ENCODE data around the gene FGF14. TPM values are rescaled to one million over a fixed set of nuclear protein-coding genes. Genes with fewer than 3 reads are reported as not detected.

Gene FGF14
- total RNA-seq, 1 donor from 2014 or later: 1.4 TPM

DNA sequence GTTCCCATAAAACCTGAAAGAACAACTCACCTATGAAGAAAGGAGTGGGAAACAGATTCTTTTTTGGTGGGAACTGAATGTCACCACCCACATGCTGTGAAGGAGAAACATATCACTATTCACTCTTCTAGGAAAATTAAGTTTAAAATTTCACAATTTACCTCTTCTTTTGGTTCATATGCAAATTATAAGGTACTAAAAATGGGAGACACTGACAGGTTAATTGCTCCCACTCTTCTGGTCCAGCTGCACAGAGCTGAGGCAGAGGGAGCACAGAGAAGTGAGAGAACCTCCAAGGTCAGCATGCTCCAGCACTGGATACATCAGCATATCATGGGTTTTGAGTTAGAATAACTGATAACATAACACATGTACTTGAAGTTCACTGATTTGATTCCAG, 186.9 kb downstream of the FGF14 start:
- no peaks in the 10 kb centered on the region for H3K9me3 Mint-ChIP-seq
- H4K20me1 ChIP-seq (ENCODE audit: low read depth): no peaks in the 10 kb centered on the region
- no peak overlapping the region for H3K27ac Mint-ChIP-seq
- TF ChIP-seq, protein P1, sequence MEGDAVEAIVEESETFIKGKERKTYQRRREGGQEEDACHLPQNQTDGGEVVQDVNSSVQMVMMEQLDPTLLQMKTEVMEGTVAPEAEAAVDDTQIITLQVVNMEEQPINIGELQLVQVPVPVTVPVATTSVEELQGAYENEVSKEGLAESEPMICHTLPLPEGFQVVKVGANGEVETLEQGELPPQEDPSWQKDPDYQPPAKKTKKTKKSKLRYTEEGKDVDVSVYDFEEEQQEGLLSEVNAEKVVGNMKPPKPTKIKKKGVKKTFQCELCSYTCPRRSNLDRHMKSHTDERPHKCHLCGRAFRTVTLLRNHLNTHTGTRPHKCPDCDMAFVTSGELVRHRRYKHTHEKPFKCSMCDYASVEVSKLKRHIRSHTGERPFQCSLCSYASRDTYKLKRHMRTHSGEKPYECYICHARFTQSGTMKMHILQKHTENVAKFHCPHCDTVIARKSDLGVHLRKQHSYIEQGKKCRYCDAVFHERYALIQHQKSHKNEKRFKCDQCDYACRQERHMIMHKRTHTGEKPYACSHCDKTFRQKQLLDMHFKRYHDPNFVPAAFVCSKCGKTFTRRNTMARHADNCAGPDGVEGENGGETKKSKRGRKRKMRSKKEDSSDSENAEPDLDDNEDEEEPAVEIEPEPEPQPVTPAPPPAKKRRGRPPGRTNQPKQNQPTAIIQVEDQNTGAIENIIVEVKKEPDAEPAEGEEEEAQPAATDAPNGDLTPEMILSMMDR (IDR thresholded peaks at IDR 0.05): no peak
- TF ChIP-seq EZH2 (IDR thresholded peaks at IDR 0.05): no peak
- TF ChIP-seq EZH2phosphoT487 (IDR thresholded peaks at IDR 0.05): no peak
- no peaks in the 10 kb centered on the region for H3K9me3 ChIP-seq (ENCODE audit: low read depth)
- no peak overlapping the region for H3K27ac ChIP-seq
- no peaks in the 10 kb centered on the region for H3K36me3 Mint-ChIP-seq
- no peaks in the 10 kb centered on the region for H3K79me2 ChIP-seq (ENCODE audit: low read depth)
- H3K4me1 Mint-ChIP-seq: peaks cover 27% of the 10 kb centered on the region
- no peak overlapping the region for H3K9ac ChIP-seq
- no peak overlapping the region for H3K4me2 ChIP-seq
- no peaks in the 10 kb centered on the region for H3F3A ChIP-seq (ENCODE audit: low read depth)
- no peak overlapping the region for H3K4me3 ChIP-seq
- H3K36me3 ChIP-seq: no peaks in the 10 kb centered on the region
- no peak overlapping the region for H2AFZ ChIP-seq (replicated peaks)
- no peaks in the 10 kb centered on the region for H3K27me3 ChIP-seq
- DNase-seq (ENCODE audit: low spot score): no peak
- peaks cover 2% of the 10 kb centered on the region for H3K27me3 Mint-ChIP-seq (ENCODE audit: insufficient read depth, low read depth)
- H3K4me1 ChIP-seq: peaks cover 21% of the 10 kb centered on the region
- no peak overlapping the region for H3K4me3 Mint-ChIP-seq

DNA sequence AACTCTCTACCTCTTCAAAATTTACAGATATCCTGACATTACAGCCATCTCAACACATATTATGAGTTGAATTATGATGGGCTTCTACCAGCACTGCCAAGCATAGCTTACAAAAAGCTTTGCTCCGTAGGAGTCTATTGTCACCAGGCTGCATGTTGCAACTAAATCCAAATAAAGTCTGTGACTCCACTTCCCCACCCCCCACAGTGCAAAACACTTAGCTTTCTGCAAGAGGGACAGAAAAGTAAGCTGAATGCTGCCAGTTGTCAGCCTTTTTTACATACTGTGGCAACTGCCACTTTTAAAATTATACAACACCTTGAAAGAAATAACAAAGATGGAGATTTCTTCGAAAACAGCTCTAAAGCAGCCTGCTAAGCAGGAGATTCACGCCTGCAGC, 189.1 kb downstream of the FGF14 start:
- H3K27me3 ChIP-seq: no peaks in the 10 kb centered on the region
- H3K27ac Mint-ChIP-seq: peak overlapping the region; percentile 4
- no peak overlapping the region for H3K4me3 Mint-ChIP-seq
- peak; percentile 68 for DNase-seq (ENCODE audit: low spot score)
- no peaks in the 10 kb centered on the region for H3K36me3 ChIP-seq
- H3K79me2 ChIP-seq (ENCODE audit: low read depth): no peaks in the 10 kb centered on the region
- no peaks in the 10 kb centered on the region for H4K20me1 ChIP-seq (ENCODE audit: low read depth)
- no peaks in the 10 kb centered on the region for H3K9me3 ChIP-seq (ENCODE audit: low read depth)
- H3K36me3 Mint-ChIP-seq: no peaks in the 10 kb centered on the region
- H3K4me1 Mint-ChIP-seq: peaks cover 27% of the 10 kb centered on the region
- TF ChIP-seq EZH2 (IDR thresholded peaks at IDR 0.05): no peak
- H3F3A ChIP-seq (ENCODE audit: low read depth): no peaks in the 10 kb centered on the region
- H3K4me1 ChIP-seq: peaks cover 21% of the 10 kb centered on the region
- H3K4me2 ChIP-seq: peak overlapping the region; percentile 33
- H3K9me3 Mint-ChIP-seq: no peaks in the 10 kb centered on the region
- no peak overlapping the region for H3K4me3 ChIP-seq
- H2AFZ ChIP-seq (replicated peaks): no peak overlapping the region
- H3K27ac ChIP-seq: no peak overlapping the region
- H3K27me3 Mint-ChIP-seq (ENCODE audit: insufficient read depth, low read depth): peaks cover 2% of the 10 kb centered on the region
- no peak overlapping the region for H3K9ac ChIP-seq

DNA sequence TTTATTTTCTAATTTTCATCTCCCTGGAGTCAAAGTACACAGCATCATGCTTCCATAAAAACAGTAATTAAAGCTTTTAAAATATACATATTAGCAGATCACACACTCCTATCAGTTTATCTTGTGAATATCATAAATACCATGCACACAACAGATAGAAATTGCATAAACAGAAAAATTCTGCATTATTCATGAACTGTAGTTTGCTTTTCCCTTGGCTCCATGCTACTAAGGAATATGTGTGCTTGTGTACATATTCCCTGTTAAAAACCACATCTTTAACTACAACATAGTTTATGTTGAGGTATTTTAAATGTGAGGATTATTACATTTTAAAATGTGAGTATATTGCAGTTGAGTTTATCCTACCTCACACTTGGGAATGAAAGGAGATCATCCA, 193.5 kb downstream of the FGF14 start:
- Histone ChIP-seq H3K9ac (no peak overlapping the region), H3K27ac (no peak overlapping the region), H3K36me3 (no peaks in the 10 kb centered on the region), H3K27me3 (no peaks in the 10 kb centered on the region), H2AFZ (replicated peaks) (no peak overlapping the region), H3F3A (ENCODE audit: low read depth) (no peaks in the 10 kb centered on the region), H3K4me3 (no peak overlapping the region), H3K4me1 (peaks cover 13% of the 10 kb centered on the region), H4K20me1 (ENCODE audit: low read depth) (no peaks in the 10 kb centered on the region), H3K9me3 (ENCODE audit: low read depth) (no peaks in the 10 kb centered on the region), H3K79me2 (ENCODE audit: low read depth) (no peaks in the 10 kb centered on the region), H3K4me2 (no peak overlapping the region)
- peaks cover 2% of the 10 kb centered on the region for H3K27me3 Mint-ChIP-seq (ENCODE audit: insufficient read depth, low read depth)
- H3K9me3 Mint-ChIP-seq: no peaks in the 10 kb centered on the region
- DNase-seq (ENCODE audit: low spot score): no peak
- H3K4me3 Mint-ChIP-seq: no peak overlapping the region
- TF ChIP-seq EZH2 (IDR thresholded peaks at IDR 0.05): no peak
- TF ChIP-seq, protein P1 (IDR thresholded peaks at IDR 0.05): no peak
- no peak for TF ChIP-seq EZH2phosphoT487 (IDR thresholded peaks at IDR 0.05)
- H3K4me1 Mint-ChIP-seq: peaks cover 14% of the 10 kb centered on the region
- no peak overlapping the region for H3K27ac Mint-ChIP-seq
- no peaks in the 10 kb centered on the region for H3K36me3 Mint-ChIP-seq

DNA sequence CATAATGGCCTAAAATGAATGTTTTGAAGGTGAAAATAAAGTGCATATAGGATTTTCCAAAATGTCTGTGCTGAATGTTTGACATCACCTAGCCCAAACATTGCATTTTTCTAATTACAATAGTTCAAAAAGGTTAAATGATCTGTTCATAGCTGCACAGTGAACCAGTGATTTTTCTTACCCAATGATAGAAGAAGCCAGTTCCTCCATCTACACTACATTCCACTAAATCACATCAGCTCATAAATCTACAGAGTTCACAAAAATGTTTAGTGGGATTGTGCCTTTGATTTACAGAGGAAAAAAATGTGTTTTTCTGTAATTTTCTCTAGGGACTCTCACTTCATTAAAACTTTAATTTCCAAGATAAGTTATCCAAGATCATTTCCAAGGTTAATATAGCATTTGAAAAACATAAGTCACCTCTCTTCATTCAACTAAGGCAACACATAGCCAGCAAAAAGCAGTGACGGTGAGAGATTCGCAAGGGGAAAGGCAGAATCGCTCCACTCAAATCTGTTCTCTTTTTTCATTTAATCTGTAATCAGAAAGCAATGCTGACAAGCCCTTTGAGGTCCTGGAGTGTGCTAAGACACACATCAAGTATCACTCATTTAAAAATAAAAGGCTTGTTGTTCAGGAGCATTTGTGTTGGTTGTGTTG, 194.0 kb downstream of the FGF14 start:
- no peak overlapping the region for H3K27ac Mint-ChIP-seq
- no peaks in the 10 kb centered on the region for H3F3A ChIP-seq (ENCODE audit: low read depth)
- no peak overlapping the region for H3K4me3 ChIP-seq
- H3K9me3 ChIP-seq (ENCODE audit: low read depth): no peaks in the 10 kb centered on the region
- H3K27ac ChIP-seq: no peak overlapping the region
- no peak overlapping the region for H3K4me3 Mint-ChIP-seq
- no peaks in the 10 kb centered on the region for H3K36me3 Mint-ChIP-seq
- H2AFZ ChIP-seq (replicated peaks): no peak overlapping the region
- no peaks in the 10 kb centered on the region for H3K27me3 ChIP-seq
- H3K9me3 Mint-ChIP-seq: no peaks in the 10 kb centered on the region
- peaks cover 2% of the 10 kb centered on the region for H3K27me3 Mint-ChIP-seq (ENCODE audit: insufficient read depth, low read depth)
- no peaks in the 10 kb centered on the region for H3K79me2 ChIP-seq (ENCODE audit: low read depth)
- H3K9ac ChIP-seq: no peak overlapping the region
- no peak overlapping the region for H3K4me2 ChIP-seq
- H3K36me3 ChIP-seq: no peaks in the 10 kb centered on the region
- peaks cover 7% of the 10 kb centered on the region for H3K4me1 ChIP-seq
- peaks cover 8% of the 10 kb centered on the region for H3K4me1 Mint-ChIP-seq
- no peak for DNase-seq (ENCODE audit: low spot score)
- no peaks in the 10 kb centered on the region for H4K20me1 ChIP-seq (ENCODE audit: low read depth)
- TF ChIP-seq, protein P1 (IDR thresholded peaks at IDR 0.05): no peak
- TF ChIP-seq EZH2 (IDR thresholded peaks at IDR 0.05) (no peak), EZH2phosphoT487 (IDR thresholded peaks at IDR 0.05) (no peak)

Measured in neural progenitor cell (in vitro differentiated cells).